Muscle of leg (tissue), 11 donors: ENCODE measurements around the gene CEP41. TPM values are rescaled to one million over a fixed set of nuclear protein-coding genes. Genes with fewer than 3 reads are reported as not detected.

Experiments used
- DNase-seq: peaks from one replicate; pipeline ENCODE4 v3.0.0; 2013
- H3K27ac ChIP-seq: one replicate; pipeline ENCODE4 v1.5.1; 2013; ENCODE audit warnings: mild to moderate bottlenecking, low read length, control low read depth
- H3K27me3 ChIP-seq: one replicate; pipeline ENCODE4 v1.6.1; 2013; ENCODE audit warnings: low read length; ENCODE audit not compliant: control insufficient read depth, insufficient read depth
- H3K36me3 ChIP-seq: one replicate; pipeline ENCODE4 v1.6.1; 2013; ENCODE audit warnings: low read length; ENCODE audit not compliant: control insufficient read depth, insufficient read depth
- H3K4me1 ChIP-seq: one replicate; pipeline ENCODE4 v1.6.1; 2013; ENCODE audit warnings: low read length; ENCODE audit not compliant: control insufficient read depth, insufficient read depth
- H3K4me3 ChIP-seq: one replicate; pipeline ENCODE4 v1.5.1; 2013; ENCODE audit warnings: low read length, control low read depth
- H3K9me3 ChIP-seq: replicated peaks from 2 replicates; pipeline ENCODE4 v1.6.1; 2013; ENCODE audit warnings: low read depth, low read length; ENCODE audit not compliant: control insufficient read depth
- WGBS: methylation state at CpG from one replicate; pipeline ENCODE4 v1.1.5; 2013; ENCODE audit warnings: missing lambda C conversion rate; ENCODE audit not compliant: insufficient coverage; 5-methylcytosine and 5-hydroxymethylcytosine counted together
- polyA plus RNA-seq, 8 donors: library from polyadenylated mRNA; unstranded; fragments of 120-200 nt; gene quantifications; one replicate each; pipeline versions ENCODE4 v1.2.1 to v1.2.3, GENCODE V29; 2013; ENCODE audit warnings: inconsistent platforms in 1 of 8, low replicate concordance in 1 of 8; ENCODE audit not compliant: insufficient read length in 8 of 8, insufficient read depth in 1 of 8
- total RNA-seq: library from RNA; stranded (reverse); fragments of 120-200 nt; gene quantifications from one replicate; pipeline ENCODE4 v1.2.4, GENCODE V29; 2013

CEP41 gene
- total and polyA plus RNA-seq, 9 donors: 16.3 to 29.1 (median 23.0) TPM

GRCh38 chr7:130483031-130483430 is 42.2 kb upstream of the CEP41 start:
- H3K4me1 ChIP-seq: peaks cover 17% of the 10 kb centered on the region
- H3K27ac ChIP-seq: no peak overlapping the region
- H3K4me3 ChIP-seq: no peak overlapping the region
- H3K27me3 ChIP-seq: no peaks in the 10 kb centered on the region
- no CpG with 5 or more reads among the region's 3 CpGs for WGBS
- peaks cover 3% of the 10 kb centered on the region for H3K9me3 ChIP-seq
- no peak for DNase-seq
- no peaks in the 10 kb centered on the region for H3K36me3 ChIP-seq

GRCh38 chr7:130481898-130482297 is 41.1 kb upstream of the CEP41 start:
- no CpG with 5 or more reads among the region's 1 CpG for WGBS
- Histone ChIP-seq H3K36me3 (no peaks in the 10 kb centered on the region), H3K27me3 (no peaks in the 10 kb centered on the region), H3K4me3 (no peak overlapping the region), H3K27ac (peak overlapping the region; percentile 36), H3K4me1 (peaks cover 18% of the 10 kb centered on the region), H3K9me3 (peaks cover 7% of the 10 kb centered on the region)
- DNase-seq: peak; percentile 42

GRCh38 chr7:130479716-130480400 is 39.0 kb upstream of the CEP41 start:
- Histone ChIP-seq H3K4me3 (no peak overlapping the region), H3K36me3 (no peaks in the 10 kb centered on the region), H3K4me1 (peaks cover 17% of the 10 kb centered on the region), H3K9me3 (peaks cover 7% of the 10 kb centered on the region), H3K27me3 (no peaks in the 10 kb centered on the region), H3K27ac (no peak overlapping the region)
- no peak for DNase-seq
- no CpG with 5 or more reads among the region's 1 CpG for WGBS

GRCh38 chr7:130478991-130479390 is 38.2 kb upstream of the CEP41 start:
- Histone ChIP-seq H3K9me3 (peaks cover 7% of the 10 kb centered on the region), H3K36me3 (no peaks in the 10 kb centered on the region), H3K27me3 (no peaks in the 10 kb centered on the region), H3K4me3 (no peak overlapping the region), H3K4me1 (peaks cover 17% of the 10 kb centered on the region), H3K27ac (peak overlapping the region; percentile 62)
- DNase-seq: peak; percentile 81
- no CpG with 5 or more reads among the region's 3 CpGs for WGBS

- DNase-seq: peak; percentile 93
- Histone ChIP-seq H3K4me1 (peaks cover 17% of the 10 kb centered on the region), H3K27ac (peak overlapping the region; percentile 81), H3K9me3 (peaks cover 7% of the 10 kb centered on the region), H3K4me3 (no peak overlapping the region), H3K36me3 (no peaks in the 10 kb centered on the region), H3K27me3 (no peaks in the 10 kb centered on the region)
- WGBS: 44% methylated on average over 5 of the region's 9 CpGs
Observed at GRCh38 chr7:130476297-130477150, 35.7 kb upstream of the CEP41 start.

GRCh38 chr7:130475776-130476175 is 35.0 kb upstream of the CEP41 start:
- Histone ChIP-seq H3K9me3 (peaks cover 7% of the 10 kb centered on the region), H3K27ac (peak overlapping the region; percentile 81), H3K36me3 (no peaks in the 10 kb centered on the region), H3K4me3 (no peak overlapping the region), H3K4me1 (peaks cover 17% of the 10 kb centered on the region), H3K27me3 (no peaks in the 10 kb centered on the region)
- WGBS: 62% methylated on average over 2 of the region's 7 CpGs
- no peak for DNase-seq

- 65% methylated on average over 3 of the region's 4 CpGs for WGBS
- peak overlapping the region; percentile 32 for H3K27ac ChIP-seq
Observed at GRCh38 chr7:130473876-130474275, 33.1 kb upstream of the CEP41 start.

GRCh38 chr7:130473289-130473688 is 32.5 kb upstream of the CEP41 start:
- H3K27me3 ChIP-seq: no peaks in the 10 kb centered on the region
- H3K4me3 ChIP-seq: no peak overlapping the region
- peak overlapping the region; percentile 52 for H3K27ac ChIP-seq
- DNase-seq: peak; percentile 55
- H3K4me1 ChIP-seq: peaks cover 15% of the 10 kb centered on the region
- H3K9me3 ChIP-seq: peaks cover 4% of the 10 kb centered on the region
- H3K36me3 ChIP-seq: no peaks in the 10 kb centered on the region

More at GRCh38 chr7:130473876-130474275, 33.1 kb upstream of the CEP41 start:
- no peaks in the 10 kb centered on the region for H3K27me3 ChIP-seq
- H3K9me3 ChIP-seq: peaks cover 7% of the 10 kb centered on the region
- no peak overlapping the region for H3K4me3 ChIP-seq
- H3K4me1 ChIP-seq: peaks cover 15% of the 10 kb centered on the region
- H3K36me3 ChIP-seq: no peaks in the 10 kb centered on the region
- peak; percentile 41 for DNase-seq

- WGBS: no CpG with 5 or more reads among the region's 2 CpGs
- Histone ChIP-seq H3K36me3 (no peaks in the 10 kb centered on the region), H3K4me3 (no peak overlapping the region), H3K9me3 (no peaks in the 10 kb centered on the region), H3K4me1 (peaks cover 12% of the 10 kb centered on the region), H3K27ac (no peak overlapping the region), H3K27me3 (no peaks in the 10 kb centered on the region)
- DNase-seq: no peak
Observed at GRCh38 chr7:130471974-130472373, 31.2 kb upstream of the CEP41 start.

GRCh38 chr7:130468612-130469011 is 27.8 kb upstream of the CEP41 start:
- Histone ChIP-seq H3K27me3 (no peaks in the 10 kb centered on the region), H3K4me3 (no peak overlapping the region), H3K4me1 (no peaks in the 10 kb centered on the region), H3K36me3 (no peaks in the 10 kb centered on the region), H3K9me3 (no peaks in the 10 kb centered on the region), H3K27ac (no peak overlapping the region)
- DNase-seq: no peak
- WGBS: no CpG with 5 or more reads among the region's 1 CpG
